ENCODE data around the gene UTF1. TPM values are rescaled to one million over a fixed set of nuclear protein-coding genes. Genes with fewer than 3 reads are reported as not detected.

The UTF1 gene
- total and polyA plus RNA-seq, 4 donors = not detected

DNA sequence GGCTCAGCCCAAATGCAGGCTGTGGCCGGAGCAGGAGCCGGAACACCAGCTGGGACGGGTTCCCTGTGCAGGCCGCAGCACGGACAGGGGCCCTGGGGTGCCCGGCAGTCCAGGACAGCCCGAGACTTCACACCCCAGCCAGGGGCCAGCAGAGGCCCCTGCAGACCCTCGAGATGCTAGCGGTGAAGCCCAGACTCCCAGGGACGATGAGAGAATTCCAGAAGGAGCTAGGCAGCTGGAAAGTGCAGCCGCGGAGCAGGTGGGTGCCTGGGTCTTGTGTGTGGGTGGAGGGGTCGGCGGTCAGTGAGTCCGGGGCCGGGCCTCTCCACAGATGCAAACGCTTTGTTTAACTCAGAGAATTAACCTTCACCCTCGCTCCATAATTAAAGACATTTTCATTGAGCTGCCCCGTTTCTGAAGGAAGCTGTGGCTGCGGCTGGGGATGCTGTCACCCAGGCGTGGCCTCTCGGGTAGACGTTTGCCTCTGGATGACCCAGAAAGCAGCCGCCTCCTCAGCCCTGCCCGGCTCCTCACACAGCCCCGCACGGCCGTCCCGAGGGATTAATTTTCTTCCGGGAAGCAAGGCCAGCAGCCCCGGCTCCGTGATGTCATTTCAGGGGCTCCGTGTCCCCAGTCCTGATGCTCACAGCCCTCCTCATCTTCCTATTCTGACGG, 43.5 kb upstream of the UTF1 start:
- ATAC-seq (ENCODE audit: low FRiP score) (no peak), DNase-seq (no peak)
- no peaks in the 10 kb centered on the region for H3K9me3 ChIP-seq (ENCODE audit: control insufficient read depth, low read length)
- H3K36me3 ChIP-seq (ENCODE audit: control insufficient read depth in 1 of 2, insufficient read depth in 2 of 2, low read length in 1 of 2) = no peaks in the 10 kb centered on the region
- no peak overlapping the region for H3K27ac ChIP-seq (ENCODE audit: low read depth in 1 of 2, low read length in 2 of 2)
- intact Hi-C loops (cut with DNase I) = no loop called here
- no peak overlapping the region for H3K4me3 ChIP-seq (ENCODE audit: low read length in 2 of 2)
- no peaks in the 10 kb centered on the region for H3K27me3 ChIP-seq (ENCODE audit: control insufficient read depth in 1 of 2, insufficient read depth in 2 of 2, low read length in 1 of 2)
- 62 to 78% methylated on average over 34 of the region's 34 CpGs for WGBS, 2 donors
- no peaks in the 10 kb centered on the region for H3K4me1 ChIP-seq (ENCODE audit: control insufficient read depth in 1 of 2, insufficient read depth in 2 of 2, low read length in 2 of 2)

GRCh38 chr10:133187091-133187905, 42.7 kb upstream of the UTF1 start:
- Histone ChIP-seq H3K4me1 (ENCODE audit: control insufficient read depth in 1 of 2, insufficient read depth in 2 of 2, low read length in 2 of 2) (no peaks in the 10 kb centered on the region), H3K27me3 (ENCODE audit: control insufficient read depth in 1 of 2, insufficient read depth in 2 of 2, low read length in 1 of 2) (no peaks in the 10 kb centered on the region), H3K27ac (ENCODE audit: low read depth in 1 of 2, low read length in 2 of 2) (no peak overlapping the region), H3K36me3 (ENCODE audit: control insufficient read depth in 1 of 2, insufficient read depth in 2 of 2, low read length in 1 of 2) (no peaks in the 10 kb centered on the region), H3K9me3 (ENCODE audit: control insufficient read depth, low read length) (peaks cover 2% of the 10 kb centered on the region), H3K4me3 (ENCODE audit: low read length in 2 of 2) (no peak overlapping the region)
- ATAC-seq (ENCODE audit: low FRiP score) (no peak), DNase-seq (no peak)
- WGBS, 2 donors = 88 to 92% methylated on average over 38 of the region's 38 CpGs
- intact Hi-C loops (cut with DNase I) = no loop called here

DNA sequence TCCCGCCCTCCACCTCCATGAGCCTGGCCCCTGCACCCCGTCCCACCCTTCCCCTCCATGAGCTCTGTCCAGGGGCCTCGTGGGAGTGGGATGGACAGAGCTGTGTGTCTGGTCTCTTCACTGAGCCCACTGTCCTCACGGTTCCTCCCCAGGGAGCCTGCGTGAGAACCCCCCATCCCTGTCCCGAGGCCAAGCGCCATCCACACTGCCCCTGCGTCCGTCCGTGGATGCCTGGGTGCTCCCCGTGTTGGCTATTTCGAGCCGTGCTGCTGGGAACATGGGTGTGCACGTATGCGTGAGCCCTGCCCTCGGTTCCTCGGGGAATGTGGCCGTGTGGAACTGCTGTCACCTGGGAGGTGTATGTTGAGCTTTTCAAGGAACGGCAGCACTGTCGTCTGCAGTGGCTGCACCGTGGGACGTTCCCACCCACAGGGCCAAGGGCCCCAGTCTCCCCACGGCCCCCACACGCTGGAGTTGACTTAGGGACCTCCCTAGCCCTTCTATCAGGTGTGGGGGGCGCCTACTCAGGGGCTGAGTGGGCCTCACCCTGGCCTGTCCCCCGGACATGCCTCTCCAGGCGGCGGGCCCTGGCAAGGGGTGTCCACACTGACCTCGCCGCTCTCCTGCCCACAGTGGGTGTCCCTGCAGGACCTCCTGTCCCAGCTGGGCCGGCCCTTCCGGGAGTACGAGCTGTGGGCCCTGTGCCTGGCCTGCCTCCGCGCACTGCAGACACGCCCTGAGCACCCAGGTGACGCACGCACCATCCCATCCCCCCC, 41.9 kb upstream of the UTF1 start:
- no peaks in the 10 kb centered on the region for H3K27me3 ChIP-seq (ENCODE audit: control insufficient read depth in 1 of 2, insufficient read depth in 2 of 2, low read length in 1 of 2)
- H3K9me3 ChIP-seq (ENCODE audit: control insufficient read depth, low read length) = peaks cover 2% of the 10 kb centered on the region
- no peaks in the 10 kb centered on the region for H3K36me3 ChIP-seq (ENCODE audit: control insufficient read depth in 1 of 2, insufficient read depth in 2 of 2, low read length in 1 of 2)
- DNase-seq = no peak
- no peak overlapping the region for H3K27ac ChIP-seq (ENCODE audit: low read depth in 1 of 2, low read length in 2 of 2)
- peak; percentile 33 for ATAC-seq (ENCODE audit: low FRiP score)
- H3K4me3 ChIP-seq (ENCODE audit: low read length in 2 of 2) = no peak overlapping the region
- 91 to 92% methylated on average over 38 of the region's 38 CpGs for WGBS, 2 donors
- intact Hi-C loops (cut with DNase I) = no loop called here
- H3K4me1 ChIP-seq (ENCODE audit: control insufficient read depth in 1 of 2, insufficient read depth in 2 of 2, low read length in 2 of 2) = no peaks in the 10 kb centered on the region

DNA sequence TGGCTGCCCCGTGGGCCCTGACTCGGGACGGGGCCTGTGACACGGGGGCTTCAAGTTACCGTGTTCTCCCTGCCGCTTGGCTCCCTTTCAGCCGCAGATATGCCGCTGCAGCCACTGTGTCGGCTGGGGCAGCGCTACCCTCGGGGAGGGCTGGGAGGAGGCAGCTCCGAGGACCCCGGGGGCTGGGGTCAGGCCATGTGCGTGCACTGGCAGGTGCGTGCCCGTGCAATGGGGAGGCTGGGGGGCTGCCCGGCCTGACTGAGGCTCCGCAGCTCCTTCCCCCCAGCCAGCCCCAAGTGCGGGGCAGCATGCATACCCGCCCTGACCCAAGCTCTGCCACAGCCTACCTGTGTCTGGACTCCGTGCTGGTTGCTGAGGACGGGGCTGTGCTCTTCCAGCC, 40.8 kb upstream of the UTF1 start:
- Histone ChIP-seq H3K27me3 (ENCODE audit: control insufficient read depth in 1 of 2, insufficient read depth in 2 of 2, low read length in 1 of 2) (no peaks in the 10 kb centered on the region), H3K27ac (ENCODE audit: low read depth in 1 of 2, low read length in 2 of 2) (no peak overlapping the region), H3K4me1 (ENCODE audit: control insufficient read depth in 1 of 2, insufficient read depth in 2 of 2, low read length in 2 of 2) (no peaks in the 10 kb centered on the region), H3K36me3 (ENCODE audit: control insufficient read depth in 1 of 2, insufficient read depth in 2 of 2, low read length in 1 of 2) (no peaks in the 10 kb centered on the region), H3K9me3 (ENCODE audit: control insufficient read depth, low read length) (peaks cover 2% of the 10 kb centered on the region), H3K4me3 (ENCODE audit: low read length in 2 of 2) (no peak overlapping the region)
- intact Hi-C loops (cut with DNase I) = no loop called here
- 82 to 89% methylated on average over 22 of the region's 22 CpGs for WGBS, 2 donors
- DNase-seq = no peak
- peak; percentile 39 for ATAC-seq (ENCODE audit: low FRiP score)

GRCh38 chr10:133189726-133190125, 40.3 kb upstream of the UTF1 start:
- intact Hi-C loops (cut with DNase I) = no loop called here
- ATAC-seq (ENCODE audit: low FRiP score) (no peak), DNase-seq (no peak)
- Histone ChIP-seq H3K36me3 (ENCODE audit: control insufficient read depth in 1 of 2, insufficient read depth in 2 of 2, low read length in 1 of 2) (no peaks in the 10 kb centered on the region), H3K9me3 (ENCODE audit: control insufficient read depth, low read length) (peaks cover 2% of the 10 kb centered on the region), H3K27ac (ENCODE audit: low read depth in 1 of 2, low read length in 2 of 2) (no peak overlapping the region), H3K4me3 (ENCODE audit: low read length in 2 of 2) (no peak overlapping the region), H3K4me1 (ENCODE audit: control insufficient read depth in 1 of 2, insufficient read depth in 2 of 2, low read length in 2 of 2) (no peaks in the 10 kb centered on the region), H3K27me3 (ENCODE audit: control insufficient read depth in 1 of 2, insufficient read depth in 2 of 2, low read length in 1 of 2) (no peaks in the 10 kb centered on the region)
- WGBS, 2 donors = 76 to 85% methylated on average over 14 of the region's 14 CpGs

DNA sequence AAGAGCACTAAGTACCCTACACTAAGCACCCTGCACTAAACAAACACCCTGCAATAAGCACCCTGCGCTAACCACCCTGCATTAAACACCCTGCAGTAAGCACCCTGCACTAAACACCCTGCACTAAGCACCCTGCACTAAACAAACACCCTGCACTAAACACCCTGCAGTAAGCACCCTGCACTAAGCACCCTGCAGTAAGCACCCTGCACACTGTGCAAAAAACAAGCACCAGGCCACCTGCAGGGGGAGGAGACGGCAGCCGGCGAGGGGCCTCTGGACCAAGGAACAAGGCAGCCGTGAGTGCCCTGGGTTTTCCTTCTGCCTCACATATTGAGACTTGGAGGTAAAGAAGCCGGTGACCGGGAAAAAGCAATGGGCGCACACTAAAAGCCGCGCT, 39.8 kb upstream of the UTF1 start:
- H3K9me3 ChIP-seq (ENCODE audit: control insufficient read depth, low read length) = peaks cover 2% of the 10 kb centered on the region
- ATAC-seq (ENCODE audit: low FRiP score) (no peak), DNase-seq (no peak)
- no peak overlapping the region for H3K4me3 ChIP-seq (ENCODE audit: low read length in 2 of 2)
- no peak overlapping the region for H3K27ac ChIP-seq (ENCODE audit: low read depth in 1 of 2, low read length in 2 of 2)
- H3K27me3 ChIP-seq (ENCODE audit: control insufficient read depth in 1 of 2, insufficient read depth in 2 of 2, low read length in 1 of 2) = no peaks in the 10 kb centered on the region
- intact Hi-C loops (cut with DNase I) = no loop called here
- WGBS, 2 donors = 95 to 98% methylated on average over 10 of the region's 10 CpGs
- H3K36me3 ChIP-seq (ENCODE audit: control insufficient read depth in 1 of 2, insufficient read depth in 2 of 2, low read length in 1 of 2) = no peaks in the 10 kb centered on the region
- no peaks in the 10 kb centered on the region for H3K4me1 ChIP-seq (ENCODE audit: control insufficient read depth in 1 of 2, insufficient read depth in 2 of 2, low read length in 2 of 2)

DNA sequence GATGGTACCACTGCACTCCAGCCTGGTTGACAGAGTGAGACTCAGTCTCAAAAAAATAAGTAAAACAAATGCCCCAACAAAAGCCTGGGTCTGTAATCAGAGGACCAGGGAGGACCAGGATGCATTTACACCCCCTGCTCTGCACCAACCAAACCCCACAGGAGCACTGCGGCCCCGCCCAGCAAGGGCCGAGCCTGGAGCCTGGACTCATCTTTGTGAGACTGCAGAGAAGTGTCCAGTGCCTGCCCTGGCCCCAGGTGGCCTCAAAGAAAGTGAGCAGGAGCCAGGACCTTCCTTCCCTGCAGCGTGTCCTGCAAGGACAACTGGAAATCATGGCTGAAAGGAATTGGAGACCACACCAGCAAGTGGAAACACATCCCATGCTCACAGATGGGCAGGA, 38.4 kb upstream of the UTF1 start:
- Histone ChIP-seq H3K9me3 (ENCODE audit: control insufficient read depth, low read length) (peaks cover 2% of the 10 kb centered on the region), H3K27ac (ENCODE audit: low read depth in 1 of 2, low read length in 2 of 2) (no peak overlapping the region), H3K27me3 (ENCODE audit: control insufficient read depth in 1 of 2, insufficient read depth in 2 of 2, low read length in 1 of 2) (no peaks in the 10 kb centered on the region), H3K4me1 (ENCODE audit: control insufficient read depth in 1 of 2, insufficient read depth in 2 of 2, low read length in 2 of 2) (no peaks in the 10 kb centered on the region), H3K4me3 (ENCODE audit: low read length in 2 of 2) (no peak overlapping the region), H3K36me3 (ENCODE audit: control insufficient read depth in 1 of 2, insufficient read depth in 2 of 2, low read length in 1 of 2) (no peaks in the 10 kb centered on the region)
- intact Hi-C loops (cut with DNase I) = no loop called here
- 90 to 93% methylated on average over 4 of the region's 4 CpGs for WGBS, 2 donors
- ATAC-seq (ENCODE audit: low FRiP score) = no peak
- no peak for DNase-seq

GRCh38 chr10:133194151-133194550, 35.9 kb upstream of the UTF1 start:
- Histone ChIP-seq H3K27ac (ENCODE audit: low read depth in 1 of 2, low read length in 2 of 2) (no peak overlapping the region), H3K9me3 (ENCODE audit: control insufficient read depth, low read length) (peaks cover 2% of the 10 kb centered on the region), H3K27me3 (ENCODE audit: control insufficient read depth in 1 of 2, insufficient read depth in 2 of 2, low read length in 1 of 2) (no peaks in the 10 kb centered on the region), H3K4me1 (ENCODE audit: control insufficient read depth in 1 of 2, insufficient read depth in 2 of 2, low read length in 2 of 2) (no peaks in the 10 kb centered on the region), H3K4me3 (ENCODE audit: low read length in 2 of 2) (no peak overlapping the region), H3K36me3 (ENCODE audit: control insufficient read depth in 1 of 2, insufficient read depth in 2 of 2, low read length in 1 of 2) (no peaks in the 10 kb centered on the region)
- ATAC-seq (ENCODE audit: low FRiP score) (no peak), DNase-seq (no peak)
- WGBS, 2 donors = 83 to 84% methylated on average over 4 of the region's 4 CpGs
- intact Hi-C loops (cut with DNase I) = no loop called here
